ENCODE data around the gene TBXAS1.

DNA sequence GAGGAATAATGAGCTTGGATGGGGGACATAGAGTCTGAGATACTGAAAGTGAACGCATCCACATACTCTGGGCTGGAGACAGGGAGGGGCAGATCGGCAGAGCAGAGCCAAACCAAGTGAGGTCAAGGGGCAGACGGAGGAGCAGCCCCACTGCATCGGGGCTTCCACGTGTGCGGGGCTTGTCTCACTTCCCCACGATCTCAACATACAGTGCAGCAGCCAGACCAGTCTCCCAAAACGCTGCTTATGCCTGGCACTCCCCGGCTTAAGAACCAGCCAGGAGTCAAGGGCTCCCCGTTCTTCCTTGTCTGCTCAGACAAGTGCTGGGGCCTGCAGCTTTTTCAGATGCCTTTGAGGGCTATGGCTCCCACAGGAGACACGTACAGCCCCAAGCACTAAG, 190.1 kb downstream of the TBXAS1 start:
- TF ChIP-seq POLR2A (IDR thresholded peaks at IDR 0.05; ENCODE audit: low read length) (no peak), GATA1 (IDR thresholded peaks at IDR 0.05; ENCODE audit: low read depth, low read length) (no peak)

All from erythroblast (primary cell).